Stimulated activated CD4-positive, alpha-beta T cell treated with anti-CD3 and anti-CD28 coated beads, Interleukin-12 subunit alpha, Interleukin-12 subunit beta, amount 100 ng/mL, for 48 hours (primary cell): Measurements from ENCODE around the gene ECSCR.
A peak's percentile ranks its signal among the peaks of the same experiment; 100 is the strongest.
"Not testable (repeated sequence)": the region's sequence is repeated elsewhere in the genome, so short reads cannot be mapped to it uniquely, and the experiment has no call there.

Experiments used
- DNase-seq, 3 donors: peaks; one replicate each; pipeline ENCODE4 v3.0.0-alpha.2; 2020; ENCODE audit warnings: low read depth in 2 of 3, low spot score in 1 of 3

Gene ECSCR

GRCh38 chr5:139446956-139447779 lies 15.4 kb downstream of the ECSCR start:
- DNase-seq, result peak in 1 of 3 donors; percentile 56

- DNase-seq, result no peak
Observed at GRCh38 chr5:139445325-139446170, 17.0 kb downstream of the ECSCR start.

- DNase-seq, result no peak
Observed at GRCh38 chr5:139443831-139444453, 18.6 kb downstream of the ECSCR start.

GRCh38 chr5:139440416-139440815 lies 22.1 kb downstream of the ECSCR start:
- not testable (repeated sequence) for DNase-seq

- DNase-seq, result peak; percentile 85 to 90 (median 90)
Observed at GRCh38 chr5:139439013-139439903, 23.3 kb downstream of the ECSCR start, which contains the start of gene DNAJC18. Gene DNAJC18, minus strand, starts transcription at chr5:139439525. Its CDS starts 80 bp downstream, at chr5:139439445.

- DNase-seq, result no peak
Observed at GRCh38 chr5:139438707-139439012, 23.9 kb downstream of the ECSCR start.

GRCh38 chr5:139435676-139436075 lies 26.9 kb downstream of the ECSCR start:
- no peak for DNase-seq

GRCh38 chr5:139431706-139432105 lies 30.8 kb downstream of the ECSCR start:
- no peak for DNase-seq

GRCh38 chr5:139430015-139430414 lies 32.5 kb downstream of the ECSCR start:
- no peak for DNase-seq

GRCh38 chr5:139426203-139426885 lies 36.2 kb downstream of the ECSCR start:
- DNase-seq, result no peak

- no peak for DNase-seq
Observed at GRCh38 chr5:139425497-139425896, 37.0 kb downstream of the ECSCR start.

GRCh38 chr5:139422307-139422893 lies 40.1 kb downstream of the ECSCR start:
- peak in 1 of 3 donors; percentile 74 for DNase-seq

- no peak for DNase-seq
Observed at GRCh38 chr5:139419226-139420192, 43.0 kb downstream of the ECSCR start.

GRCh38 chr5:139418793-139419192 lies 43.8 kb downstream of the ECSCR start:
- DNase-seq, result no peak

- no peak for DNase-seq
Observed at GRCh38 chr5:139417214-139417613, 45.3 kb downstream of the ECSCR start.

GRCh38 chr5:139416651-139417050 lies 45.9 kb downstream of the ECSCR start:
- DNase-seq, result no peak

GRCh38 chr5:139415869-139416268 lies 46.7 kb downstream of the ECSCR start:
- no peak for DNase-seq

GRCh38 chr5:139415221-139415861 lies 47.2 kb downstream of the ECSCR start:
- peak in 1 of 3 donors; percentile 49 for DNase-seq
